Inflammatory macrophage (primary cell): ENCODE results near the gene RCAN3.
"Not testable (repeated sequence)": the region's sequence is repeated elsewhere in the genome, so short reads cannot be mapped to it uniquely, and the experiment has no call there.

ENCODE experiments used
- DNase-seq, 2 donors: peaks; one replicate each; pipeline ENCODE4 v3.0.0-alpha.2; 2020 to 2022

RCAN3 gene

DNA sequence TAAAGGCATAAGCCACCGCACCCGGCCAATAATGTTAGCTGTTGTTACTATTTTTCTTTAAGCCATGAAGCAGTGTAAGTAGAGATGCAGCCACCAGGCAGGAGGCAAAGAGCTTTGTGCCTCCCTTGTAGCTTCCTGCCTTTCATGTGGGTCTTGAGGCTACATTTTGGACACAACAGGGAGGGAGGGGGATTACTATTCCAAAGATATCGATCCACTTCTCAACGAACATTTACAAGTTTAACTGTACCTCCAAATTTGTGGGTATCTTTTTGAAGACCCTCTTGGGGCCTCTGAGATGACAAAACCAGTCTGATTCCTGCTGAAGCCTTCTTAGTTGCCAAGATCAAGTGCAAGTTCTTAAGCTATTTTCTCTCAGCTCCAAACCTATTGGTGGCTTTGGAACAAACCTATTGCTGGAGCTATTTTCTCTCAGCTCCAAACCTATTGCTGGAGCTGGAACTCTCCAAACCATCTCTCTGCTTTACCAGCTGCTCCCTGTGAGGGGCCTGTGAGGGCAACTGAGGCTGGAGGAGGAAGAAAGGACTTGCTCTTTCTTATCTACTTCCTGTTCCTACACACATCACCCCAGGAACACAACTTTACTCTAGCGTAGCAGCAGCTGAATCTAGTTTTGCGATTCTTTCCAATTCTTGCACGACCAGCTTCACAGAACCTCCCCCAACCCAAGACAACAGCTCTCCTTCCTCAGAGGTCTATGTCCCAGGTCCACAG lies 16.1 kb upstream of the RCAN3 start:
- no peak for DNase-seq

DNA sequence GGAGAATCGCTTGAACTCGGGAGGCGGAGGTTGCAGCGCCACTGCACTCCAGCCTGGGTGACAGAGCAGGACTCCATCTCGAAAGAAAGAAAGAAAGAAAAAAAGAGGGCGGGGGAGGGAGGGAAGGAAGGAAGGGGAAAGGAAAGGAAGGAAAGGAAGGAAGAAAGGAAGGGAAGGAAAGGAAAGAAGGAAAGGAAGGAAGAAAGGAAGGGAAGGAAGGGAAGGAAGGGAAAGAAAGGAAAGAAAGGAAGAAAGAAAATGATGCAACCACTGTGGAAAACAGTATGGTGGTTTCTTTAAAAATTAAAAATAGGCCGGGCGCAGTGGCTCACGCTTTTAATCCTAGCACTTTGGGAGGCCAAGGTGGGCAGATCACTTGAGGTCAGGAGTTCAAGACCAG lies 15.2 kb upstream of the RCAN3 start:
- DNase-seq, result no peak

- peak in 1 of 2 donors; percentile 23 for DNase-seq
These were observed 14.5 kb upstream of the RCAN3 start for GRCh38 chr1:24488159-24488558.

GRCh38 chr1:24489674-24490073 lies 13.0 kb upstream of the RCAN3 start:
- no peak for DNase-seq

DNA sequence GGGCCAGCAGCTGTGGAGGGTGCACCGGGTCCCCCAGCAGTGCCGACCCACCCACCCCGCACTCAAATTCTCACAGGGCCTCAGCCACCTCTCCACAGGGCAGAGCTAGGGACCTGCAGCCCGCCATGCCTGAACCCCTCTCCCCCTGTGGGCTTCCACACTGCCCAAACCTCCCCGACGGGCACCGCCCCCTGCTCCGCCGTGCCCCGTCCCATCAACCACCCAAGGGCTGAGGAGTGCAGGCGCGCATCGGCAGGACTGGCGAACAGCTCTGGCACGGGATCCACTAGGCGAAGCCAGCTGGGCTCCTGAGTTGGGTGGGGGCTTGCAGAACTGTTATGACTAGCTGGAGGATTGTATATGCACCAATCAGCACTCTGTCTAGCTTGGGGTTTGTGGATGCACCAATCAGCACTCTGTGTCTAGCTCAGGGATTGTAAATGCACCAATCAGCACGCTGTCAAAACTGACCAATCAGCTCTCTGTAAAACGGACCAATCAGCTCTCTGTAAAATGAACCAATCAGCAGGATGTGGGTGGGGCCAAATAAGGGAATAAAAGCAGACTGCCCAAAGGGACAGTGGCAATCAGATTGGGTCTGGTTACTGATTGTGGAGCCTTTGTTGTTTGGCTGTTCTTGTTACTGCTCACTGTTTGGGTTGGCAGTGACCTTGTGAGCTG lies 12.4 kb upstream of the RCAN3 start:
- DNase-seq, result no peak

- DNase-seq, result no peak
These were observed 10.9 kb upstream of the RCAN3 start for GRCh38 chr1:24491577-24492360.

DNA sequence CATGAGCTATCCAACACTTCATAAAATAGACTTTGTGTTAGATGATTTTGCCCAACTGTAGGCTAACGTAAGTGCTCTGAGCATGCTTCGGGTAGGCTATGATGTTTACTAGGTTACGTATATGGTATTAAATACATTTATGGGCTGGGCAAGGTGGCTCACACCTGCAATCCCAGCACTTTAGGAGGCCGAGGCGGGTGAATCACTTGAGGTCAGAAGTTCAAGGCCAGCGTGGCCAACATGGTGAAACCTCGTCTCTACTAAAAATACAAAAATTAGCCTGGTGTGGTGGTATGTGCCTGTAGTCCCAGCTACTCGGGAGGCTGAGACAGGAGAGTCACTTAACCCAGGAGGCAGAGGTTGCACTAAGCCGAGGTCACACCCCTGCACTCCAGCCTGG lies 9.7 kb upstream of the RCAN3 start:
- DNase-seq, result not testable (repeated sequence)

- no peak for DNase-seq
These were observed 8.9 kb upstream of the RCAN3 start for GRCh38 chr1:24493785-24494184.

DNA sequence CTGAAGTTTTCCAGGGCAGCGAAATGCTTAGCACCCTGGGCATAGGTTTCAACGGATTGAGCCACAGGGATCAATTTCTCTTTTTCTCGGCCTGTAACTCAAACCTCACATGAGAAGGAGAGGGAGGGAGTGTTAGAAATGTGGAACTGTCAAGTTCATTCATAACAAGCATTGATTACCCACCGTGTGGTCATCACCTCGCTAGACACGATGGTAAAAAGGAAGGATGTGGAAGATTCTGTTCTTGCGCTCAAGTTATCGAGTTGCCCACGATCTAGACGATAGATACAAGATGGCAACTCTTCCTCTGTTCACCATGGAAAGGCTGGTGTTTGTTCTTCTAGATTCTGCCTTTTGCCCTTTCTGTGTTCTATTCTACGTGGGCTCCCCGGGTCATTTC lies 4.0 kb upstream of the RCAN3 start:
- DNase-seq, result no peak

- no peak for DNase-seq
These were observed 2.1 kb upstream of the RCAN3 start for GRCh38 chr1:24500448-24501048.

GRCh38 chr1:24501371-24502064 lies 1.1 kb upstream of the RCAN3 start:
- DNase-seq, result peak; percentile 62 to 72

- DNase-seq, result peak; percentile 38 to 56
These were observed 449 bp upstream of the RCAN3 start for GRCh38 chr1:24502065-24502708.

DNA sequence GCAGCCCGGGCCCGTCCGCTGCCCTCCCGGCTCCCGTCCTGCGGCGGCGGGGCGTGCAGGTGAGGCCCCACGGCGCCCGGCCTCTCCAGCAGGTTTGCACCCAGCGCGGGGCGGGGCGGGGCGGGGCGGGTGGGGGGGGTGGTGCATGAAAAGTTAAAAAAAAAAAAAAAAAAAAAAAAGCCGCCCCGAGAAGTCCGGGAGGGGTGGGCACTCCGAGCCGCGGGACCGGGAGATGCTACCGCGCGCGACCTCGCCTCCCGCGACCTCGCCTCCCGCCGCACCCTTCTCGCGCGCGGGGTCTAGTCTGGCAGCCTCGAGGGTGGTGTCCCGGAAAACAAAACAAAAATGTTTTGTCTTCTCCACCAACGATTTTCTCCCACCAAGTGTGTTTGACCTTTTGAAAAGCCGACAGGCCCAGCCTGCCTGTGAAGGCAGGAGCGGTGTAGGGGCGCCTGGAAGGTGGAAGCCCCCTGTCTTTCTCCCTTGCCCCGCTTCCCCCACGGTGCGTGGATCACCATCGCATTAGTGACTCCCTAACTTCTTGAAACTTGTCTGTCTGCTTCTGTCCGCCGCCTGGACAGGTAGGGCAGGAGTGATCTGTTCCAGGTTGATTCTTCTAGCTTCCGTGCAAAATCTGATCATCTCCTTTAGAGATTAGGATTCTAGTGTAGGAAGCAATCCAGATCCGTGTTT lies 569 bp downstream of the RCAN3 start:
- DNase-seq, result no peak

DNA sequence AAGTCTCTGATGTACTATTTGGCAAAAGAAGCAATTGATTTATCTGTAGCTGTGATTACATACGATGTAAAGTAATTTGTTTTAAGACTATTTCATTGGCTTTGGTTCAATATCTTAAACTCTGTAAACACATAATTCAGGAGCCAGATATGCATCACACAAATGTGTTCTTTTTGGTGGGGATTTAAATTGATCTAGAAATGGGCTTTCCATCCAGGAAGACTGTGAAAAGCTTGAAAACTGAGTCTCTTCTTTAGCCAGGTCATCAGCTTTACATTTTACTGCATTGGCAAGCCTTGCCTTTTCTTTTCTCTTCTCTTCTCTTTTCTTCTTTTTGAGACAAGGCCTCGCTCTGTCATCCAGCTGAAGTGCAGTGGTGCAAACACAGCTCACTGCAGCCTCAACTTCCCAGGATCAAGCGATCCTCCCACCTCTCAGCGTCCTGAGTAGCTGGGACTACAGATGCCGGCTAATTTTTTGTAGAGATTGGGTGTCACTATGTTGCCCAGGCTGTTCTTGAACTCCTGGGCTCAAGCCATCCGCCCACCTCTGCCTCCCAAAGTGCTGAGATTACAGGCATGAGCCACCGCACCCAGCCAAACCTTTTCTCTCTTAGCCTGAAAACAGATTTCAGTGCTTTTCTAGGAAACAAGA lies 1.4 kb downstream of the RCAN3 start:
- no peak for DNase-seq

DNA sequence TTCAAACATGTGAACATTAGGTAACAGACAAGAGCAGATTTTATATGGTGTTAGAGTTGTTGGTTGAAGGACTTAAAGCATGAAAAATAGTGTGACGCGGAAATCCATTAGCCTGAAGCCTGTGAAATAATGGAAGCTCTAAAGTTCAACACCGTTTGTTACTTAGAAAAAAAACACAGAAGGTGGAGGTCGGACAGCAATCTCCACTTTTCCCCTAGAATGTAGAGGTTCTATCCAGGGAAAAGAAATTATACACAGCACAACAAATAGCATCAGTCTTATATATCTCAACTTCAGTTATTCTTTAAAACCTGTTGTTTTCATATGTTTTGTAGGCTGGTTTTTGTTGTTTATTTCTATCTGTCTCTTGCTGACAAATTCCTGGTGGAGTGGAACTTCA lies 1.9 kb downstream of the RCAN3 start:
- DNase-seq, result no peak

- DNase-seq, result no peak
These were observed 3.2 kb downstream of the RCAN3 start for GRCh38 chr1:24505816-24506215.

GRCh38 chr1:24506691-24507381 lies 4.2 kb downstream of the RCAN3 start:
- no peak for DNase-seq

DNA sequence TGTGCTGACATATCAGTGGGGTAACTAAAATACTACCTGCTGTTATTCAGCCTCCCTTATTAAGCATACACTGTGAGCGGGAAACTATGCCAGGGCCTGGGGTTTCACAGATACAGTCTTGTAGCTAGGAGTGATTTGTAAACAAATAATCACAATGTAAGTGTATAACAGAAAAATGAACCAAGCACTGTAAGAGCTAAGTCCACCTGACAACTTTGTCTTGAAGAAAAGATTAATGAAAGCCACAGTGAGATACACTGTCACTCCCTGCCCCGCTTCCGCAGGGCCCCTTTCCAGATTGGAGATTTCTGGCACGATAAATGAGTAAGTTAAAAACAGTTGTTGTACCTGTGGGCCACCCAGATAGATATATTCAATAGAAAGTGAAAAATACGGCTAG lies 4.8 kb downstream of the RCAN3 start:
- DNase-seq, result no peak

- DNase-seq, result no peak
These were observed 6.3 kb downstream of the RCAN3 start for GRCh38 chr1:24508911-24509310.

GRCh38 chr1:24513706-24514105 lies 11.1 kb downstream of the RCAN3 start:
- DNase-seq, result no peak
